DMS 273 (cell line): Measurements from ENCODE around the gene MLLT6.

ENCODE experiments used
- DNase-seq: peaks from one replicate; lab custom pipeline; 2025; ENCODE audit not compliant: unreplicated experiment; lab: John Stamatoyannopoulos, UW

MLLT6 gene

GRCh38 chr17:38706505-38707216, 1.6 kb downstream of the MLLT6 start:
- DNase-seq: no peak

GRCh38 chr17:38707678-38708351, 2.7 kb downstream of the MLLT6 start:
- DNase-seq: no peak

GRCh38 chr17:38709104-38709820, 4.2 kb downstream of the MLLT6 start:
- DNase-seq: no peak

GRCh38 chr17:38709864-38710603, 5.0 kb downstream of the MLLT6 start:
- peak; percentile 77 for DNase-seq

- DNase-seq: no peak
These were observed 5.5 kb downstream of the MLLT6 start for GRCh38 chr17:38710604-38710962.

GRCh38 chr17:38710985-38711384, 5.9 kb downstream of the MLLT6 start:
- DNase-seq: no peak

- no peak for DNase-seq
These were observed 6.9 kb downstream of the MLLT6 start for GRCh38 chr17:38711792-38712571.

- DNase-seq: no peak
These were observed 7.5 kb downstream of the MLLT6 start for GRCh38 chr17:38712593-38712992.

- no peak for DNase-seq
These were observed 8.5 kb downstream of the MLLT6 start for GRCh38 chr17:38713456-38714075.

- DNase-seq: no peak
These were observed 10.3 kb downstream of the MLLT6 start for GRCh38 chr17:38715216-38715943.

- DNase-seq: no peak
These were observed 11.4 kb downstream of the MLLT6 start for GRCh38 chr17:38716368-38717005.

- no peak for DNase-seq
These were observed 12.2 kb downstream of the MLLT6 start for GRCh38 chr17:38717139-38717745.

- DNase-seq: no peak
These were observed 14.3 kb downstream of the MLLT6 start for GRCh38 chr17:38719289-38719942.

- DNase-seq: no peak
These were observed 15.0 kb downstream of the MLLT6 start for GRCh38 chr17:38719943-38720641.

- DNase-seq: no peak
These were observed 15.9 kb downstream of the MLLT6 start for GRCh38 chr17:38720941-38721340.

- DNase-seq: no peak
These were observed 16.7 kb downstream of the MLLT6 start for GRCh38 chr17:38721802-38722201.

- peak; percentile 97 for DNase-seq
These were observed 19.4 kb downstream of the MLLT6 start for GRCh38 chr17:38724337-38724988.
